Measurements from ENCODE around the gene IFIT5.

The IFIT5 gene

GRCh38 chr10:89426230-89426868 is 12.0 kb downstream of the IFIT5 start:
- peak; percentile 68 for TF ChIP-seq CTCF (IDR thresholded peaks at IDR 0.05; ENCODE audit: low read depth, low read length, missing control alignments)
- no peak for DNase-seq (ENCODE audit: extremely low read depth, low read depth)
- no peak overlapping the region for H3K4me3 ChIP-seq (replicated peaks; ENCODE audit: low read depth, low read length)

GRCh38 chr10:89427629-89428028 is 13.3 kb downstream of the IFIT5 start:
- no peak overlapping the region for H3K4me3 ChIP-seq (replicated peaks; ENCODE audit: low read depth, low read length)
- TF ChIP-seq CTCF (IDR thresholded peaks at IDR 0.05; ENCODE audit: low read depth, low read length, missing control alignments): no peak
- DNase-seq (ENCODE audit: extremely low read depth, low read depth): no peak

GRCh38 chr10:89428877-89429276 is 14.5 kb downstream of the IFIT5 start:
- DNase-seq (ENCODE audit: extremely low read depth, low read depth): no peak
- no peak for TF ChIP-seq CTCF (IDR thresholded peaks at IDR 0.05; ENCODE audit: low read depth, low read length, missing control alignments)

GRCh38 chr10:89431977-89432376 is 17.6 kb downstream of the IFIT5 start:
- no peak for TF ChIP-seq CTCF (IDR thresholded peaks at IDR 0.05; ENCODE audit: low read depth, low read length, missing control alignments)
- no peak for DNase-seq (ENCODE audit: extremely low read depth, low read depth)
- H3K4me3 ChIP-seq (replicated peaks; ENCODE audit: low read depth, low read length): no peak overlapping the region

More at GRCh38 chr10:89428877-89429276, 14.5 kb downstream of the IFIT5 start:
- no peak overlapping the region for H3K4me3 ChIP-seq (replicated peaks; ENCODE audit: low read depth, low read length)

- no peak overlapping the region for H3K4me3 ChIP-seq (replicated peaks; ENCODE audit: low read depth, low read length)
- DNase-seq (ENCODE audit: extremely low read depth, low read depth): no peak
- no peak for TF ChIP-seq CTCF (IDR thresholded peaks at IDR 0.05; ENCODE audit: low read depth, low read length, missing control alignments)
These were observed 24.2 kb downstream of the IFIT5 start for GRCh38 chr10:89438525-89438924.

- no peak for TF ChIP-seq CTCF (IDR thresholded peaks at IDR 0.05; ENCODE audit: low read depth, low read length, missing control alignments)
- DNase-seq (ENCODE audit: extremely low read depth, low read depth): no peak
- H3K4me3 ChIP-seq (replicated peaks; ENCODE audit: low read depth, low read length): no peak overlapping the region
These were observed 26.1 kb downstream of the IFIT5 start for GRCh38 chr10:89440226-89441009.

All from HFF-Myc (cell line).